ENCODE measurements around the gene GSTM3.
"Not testable (repeated sequence)": the region's sequence is repeated elsewhere in the genome, so short reads cannot be mapped to it uniquely, and the experiment has no call there.

Gene GSTM3

DNA sequence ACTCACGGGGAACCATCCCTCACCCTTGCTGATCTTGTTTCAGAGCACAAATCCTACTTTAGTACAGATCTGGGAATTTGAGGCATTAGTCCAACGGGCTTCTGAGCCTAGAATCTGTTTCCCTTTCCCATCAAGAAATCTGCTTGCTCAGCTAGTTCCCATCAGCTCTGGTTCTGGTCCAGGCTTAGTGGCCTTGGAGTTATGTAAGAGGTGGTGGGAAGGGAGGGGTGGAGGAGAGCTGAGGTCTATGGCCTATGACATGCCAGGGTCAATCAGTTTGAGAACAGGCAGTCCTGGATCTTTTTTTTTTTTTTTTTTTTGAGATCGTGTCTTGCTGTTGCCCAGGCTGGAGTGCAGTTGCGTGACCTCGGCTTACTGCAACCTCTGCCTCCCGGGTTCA lies 49.1 kb downstream of the GSTM3 start:
- DNase-seq = no peak

DNA sequence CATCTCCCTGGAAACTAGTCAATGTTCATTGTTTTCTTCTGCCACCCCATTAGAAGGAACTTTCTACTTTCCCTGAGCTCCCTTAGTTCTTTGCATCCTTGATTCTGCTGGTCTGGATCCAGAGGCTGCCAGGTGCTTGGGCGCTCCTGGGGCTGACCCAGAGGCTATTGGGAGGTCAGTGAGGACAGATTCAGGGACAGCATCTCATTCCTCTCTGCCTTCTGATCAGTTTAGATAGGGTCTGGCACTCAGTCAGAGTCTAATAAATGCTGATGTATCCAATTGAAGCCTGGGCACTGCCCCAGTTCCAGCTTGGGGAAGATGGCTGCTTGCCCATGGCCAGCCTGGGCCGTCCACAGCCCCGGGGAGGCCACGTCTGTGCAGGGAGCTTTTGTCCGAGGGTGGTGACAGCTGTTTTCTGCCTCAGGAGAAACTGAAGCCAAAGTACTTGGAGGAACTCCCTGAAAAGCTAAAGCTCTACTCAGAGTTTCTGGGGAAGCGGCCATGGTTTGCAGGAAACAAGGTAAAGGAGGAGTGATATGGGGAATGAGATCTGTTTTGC lies 50.9 kb downstream of the GSTM3 start:
- no peak for DNase-seq

DNA sequence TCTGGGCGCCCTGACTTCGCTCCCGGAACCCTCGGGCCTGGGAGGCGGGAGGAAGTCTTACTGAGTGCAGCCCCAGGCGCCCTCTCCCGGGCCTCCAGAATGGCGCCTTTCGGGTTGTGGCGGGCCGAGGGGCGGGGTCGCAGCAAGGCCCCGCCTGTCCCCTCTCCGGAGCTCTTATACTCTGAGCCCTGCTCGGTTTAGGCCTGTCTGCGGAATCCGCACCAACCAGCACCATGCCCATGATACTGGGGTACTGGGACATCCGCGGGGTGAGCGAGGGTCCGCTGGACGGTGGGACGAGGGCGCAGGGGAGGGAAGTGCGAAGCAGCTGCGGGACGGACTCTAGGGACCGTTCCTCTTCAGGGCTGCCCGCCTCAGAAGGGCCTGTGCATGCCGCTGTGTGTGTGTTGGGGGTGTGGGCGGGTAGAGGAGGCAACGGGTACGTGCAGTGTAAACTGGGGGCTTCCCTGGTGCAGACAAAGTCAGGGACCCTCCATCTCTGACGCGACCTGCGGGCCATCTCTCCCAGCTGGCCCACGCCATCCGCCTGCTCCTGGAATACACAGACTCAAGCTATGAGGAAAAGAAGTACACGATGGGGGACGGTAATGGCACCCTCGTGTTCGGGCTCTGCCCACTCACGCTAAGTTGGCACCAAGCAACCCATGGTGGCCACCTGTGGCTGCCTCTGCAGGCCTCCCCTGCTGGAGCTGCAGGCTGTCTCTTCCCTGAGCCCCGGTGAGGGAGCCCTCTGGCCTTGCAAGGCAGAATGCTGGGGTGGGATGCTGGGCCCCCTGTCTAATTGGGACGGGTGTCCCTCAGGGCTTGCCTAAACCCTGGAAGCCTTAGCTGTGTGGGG lies 53.0 kb downstream of the GSTM3 start, which contains the start of gene GSTM1:
Gene GSTM1 (plus strand): TSS at position 177 of the 859 bp plus-strand sequence. CDS start 57 bp downstream, at position 234.
- no peak for DNase-seq

DNA sequence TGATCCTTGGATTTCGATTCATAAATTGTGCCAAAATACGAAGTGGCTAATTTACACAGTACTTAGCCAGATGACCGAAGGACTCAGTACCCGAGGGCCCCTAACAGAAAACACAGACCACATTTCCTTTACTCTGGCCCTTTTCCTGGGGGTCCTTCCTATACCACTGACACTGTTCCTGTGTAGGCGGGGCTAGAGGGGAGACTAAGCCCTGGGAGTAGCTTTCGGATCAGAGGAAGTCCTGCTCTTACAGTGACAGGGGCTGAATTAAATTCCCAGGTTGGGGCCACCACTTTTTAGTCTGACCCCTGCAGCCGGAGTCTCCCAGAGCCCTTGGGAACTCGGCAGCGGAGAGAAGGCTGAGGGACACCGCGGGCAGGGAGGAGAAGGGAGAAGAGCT lies 53.7 kb downstream of the GSTM3 start:
- not testable (repeated sequence) for DNase-seq

DNA sequence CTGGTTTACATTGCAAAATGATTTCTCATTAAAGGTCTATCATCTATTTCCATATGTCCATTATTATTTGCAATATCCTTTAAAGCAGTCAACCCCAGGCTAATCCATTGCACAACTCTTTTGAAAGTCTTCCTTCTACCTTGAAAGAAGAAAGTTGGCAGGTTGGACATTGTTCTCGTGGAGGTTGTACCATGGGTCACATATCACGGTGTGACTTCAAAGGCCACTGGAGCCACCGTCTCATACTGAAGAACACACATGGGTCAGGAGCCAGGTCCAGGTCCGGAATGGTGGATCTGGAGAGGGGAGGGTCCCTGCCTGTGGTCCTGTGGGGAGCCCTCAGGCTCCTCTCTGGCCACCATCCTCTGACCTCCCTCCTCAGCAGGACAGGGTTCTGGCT lies 54.9 kb downstream of the GSTM3 start:
- not testable (repeated sequence) for DNase-seq

DNA sequence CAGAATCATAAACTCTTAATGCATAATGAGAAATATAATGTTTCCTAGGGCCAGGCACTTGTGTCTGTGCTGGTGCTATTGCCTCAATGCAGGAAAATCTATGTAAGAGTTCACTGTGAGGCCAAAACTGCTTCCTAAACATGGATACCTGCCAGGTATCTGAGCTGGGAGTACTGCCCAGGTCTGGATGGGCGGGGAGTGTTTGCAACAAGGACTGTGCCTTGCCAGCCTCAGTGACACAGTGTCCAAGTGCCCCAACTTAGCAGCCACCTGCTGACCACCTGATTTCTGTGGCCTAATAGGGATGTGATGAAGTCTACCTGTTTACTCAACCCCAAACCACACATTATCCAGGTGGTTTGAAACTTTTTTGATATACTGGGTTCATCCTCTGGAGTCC lies 55.4 kb downstream of the GSTM3 start:
- not testable (repeated sequence) for DNase-seq

DNA sequence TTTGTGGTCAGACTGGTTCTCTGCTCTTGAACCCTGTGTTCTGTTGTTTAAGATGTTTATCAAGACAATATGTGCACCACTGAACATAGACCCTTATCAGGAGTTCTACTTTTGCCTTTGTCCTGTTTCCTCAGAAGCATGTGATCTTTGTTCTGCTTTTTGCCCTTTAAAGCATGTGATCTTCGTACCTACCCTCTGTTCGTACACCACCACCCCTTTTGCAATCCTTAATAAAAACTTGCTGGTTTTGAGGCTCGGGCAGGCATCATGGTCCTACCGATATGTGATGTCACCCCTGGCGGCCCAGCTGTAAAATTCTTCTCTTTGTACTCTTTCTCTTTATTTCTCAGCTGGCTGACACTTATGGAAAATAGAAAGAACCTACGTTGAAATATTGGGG lies 56.1 kb downstream of the GSTM3 start:
- DNase-seq = not testable (repeated sequence)
